Retina (tissue), 1 donor: ENCODE measurements around the gene GLCE.
"Not testable (repeated sequence)": the region's sequence is repeated elsewhere in the genome, so short reads cannot be mapped to it uniquely, and the experiment has no call there.

Experiments
- DNase-seq: peaks from one replicate; pipeline ENCODE4 v3.0.0-alpha.2; 2016

GLCE gene

DNA sequence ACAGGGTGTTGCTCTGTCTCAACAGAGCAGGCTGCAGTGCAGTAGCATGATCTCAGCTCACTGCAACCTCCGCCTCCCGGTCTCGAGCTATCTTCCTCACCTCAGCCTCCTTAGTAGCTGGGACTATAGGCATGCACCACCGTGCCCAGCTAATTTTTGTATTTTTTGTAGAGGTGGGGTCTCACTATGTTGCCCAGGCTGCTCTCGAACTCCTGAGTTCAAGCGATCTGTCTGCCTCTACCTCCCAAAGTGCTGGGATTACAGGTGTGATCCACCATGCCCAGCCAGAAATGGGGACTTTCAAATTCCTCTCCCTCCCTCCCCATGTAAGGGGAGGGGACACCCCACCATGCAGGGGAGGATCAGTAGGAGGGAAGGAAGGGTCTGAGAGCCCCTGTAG lies 141.7 kb downstream of the GLCE start:
- not testable (repeated sequence) for DNase-seq

DNA sequence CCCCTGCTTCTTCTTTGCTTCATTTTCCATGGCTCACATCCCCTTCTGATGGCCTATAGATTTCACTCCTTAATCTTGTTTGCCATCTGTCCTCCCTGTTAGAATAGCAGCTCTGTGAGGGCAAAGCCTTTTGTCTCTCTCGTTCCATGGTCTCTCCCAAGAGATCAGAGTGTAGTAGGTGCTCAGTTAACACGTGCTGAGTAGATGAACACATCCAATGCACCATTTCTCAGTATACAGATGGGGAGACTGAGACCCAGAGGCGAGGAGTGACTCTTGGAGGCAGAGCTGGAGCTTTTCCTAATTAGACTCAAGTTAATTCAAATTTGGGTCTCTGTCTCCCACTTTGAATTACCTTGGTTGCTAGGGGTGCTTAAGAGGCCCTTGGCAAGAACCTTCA lies 142.5 kb downstream of the GLCE start:
- no peak for DNase-seq

DNA sequence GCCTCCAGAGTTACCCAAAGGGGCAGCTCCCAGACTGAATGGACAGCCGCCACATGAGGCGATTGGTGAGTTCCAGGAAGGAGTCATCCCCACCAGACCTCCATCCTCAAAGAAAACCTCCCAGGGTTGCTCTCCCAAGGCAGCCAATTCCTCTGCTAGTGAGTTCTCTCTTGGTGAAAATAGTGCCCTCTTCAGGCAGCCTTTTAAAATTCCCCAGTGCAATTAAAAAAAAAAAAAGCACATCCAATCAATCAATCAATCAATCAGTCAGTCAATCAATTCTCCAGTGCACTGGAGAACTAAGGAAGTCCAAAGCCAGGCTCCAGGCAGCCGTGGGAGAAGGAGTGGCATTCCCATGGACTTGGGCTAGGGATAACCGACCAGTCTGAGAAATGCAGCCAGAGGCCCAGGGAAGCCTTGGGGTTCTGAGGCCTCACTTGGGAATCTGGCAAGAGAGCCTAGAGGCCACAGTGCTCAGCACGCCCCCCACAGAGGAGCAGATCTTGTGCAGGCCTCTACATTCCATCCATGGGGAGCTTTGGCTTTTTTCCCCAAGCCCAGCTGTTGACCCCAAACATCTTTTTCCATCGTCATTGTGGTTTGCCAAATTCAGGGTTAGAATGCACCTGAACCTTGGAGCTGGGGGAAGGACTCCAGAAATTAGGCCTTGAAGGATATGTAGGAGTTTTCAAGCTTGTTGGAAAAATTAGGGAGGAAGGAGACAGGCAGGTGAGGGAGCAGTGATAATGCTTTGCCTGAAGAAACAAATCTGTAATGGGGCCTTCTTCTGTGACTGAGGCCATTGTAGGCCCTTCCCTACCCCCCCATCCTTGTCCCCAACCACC lies 143.1 kb downstream of the GLCE start:
- no peak for DNase-seq

DNA sequence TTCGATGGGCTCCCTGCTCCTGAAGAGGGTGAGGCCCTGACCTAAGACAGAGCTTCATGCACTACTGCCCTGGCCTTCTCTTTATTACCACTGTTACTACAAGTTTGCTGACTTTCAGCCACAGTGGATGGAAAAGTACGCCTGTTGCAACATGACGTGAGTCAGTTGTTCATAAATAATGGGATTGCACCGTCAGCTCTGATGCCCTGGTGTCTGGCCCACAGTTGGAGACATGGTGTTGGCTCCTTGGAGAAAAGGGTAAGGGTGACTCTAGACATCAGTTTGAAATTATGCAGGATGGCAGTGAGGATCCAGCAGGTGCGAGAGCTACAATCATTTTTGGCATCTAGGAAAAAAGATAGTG lies 143.7 kb downstream of the GLCE start:
- DNase-seq = no peak

DNA sequence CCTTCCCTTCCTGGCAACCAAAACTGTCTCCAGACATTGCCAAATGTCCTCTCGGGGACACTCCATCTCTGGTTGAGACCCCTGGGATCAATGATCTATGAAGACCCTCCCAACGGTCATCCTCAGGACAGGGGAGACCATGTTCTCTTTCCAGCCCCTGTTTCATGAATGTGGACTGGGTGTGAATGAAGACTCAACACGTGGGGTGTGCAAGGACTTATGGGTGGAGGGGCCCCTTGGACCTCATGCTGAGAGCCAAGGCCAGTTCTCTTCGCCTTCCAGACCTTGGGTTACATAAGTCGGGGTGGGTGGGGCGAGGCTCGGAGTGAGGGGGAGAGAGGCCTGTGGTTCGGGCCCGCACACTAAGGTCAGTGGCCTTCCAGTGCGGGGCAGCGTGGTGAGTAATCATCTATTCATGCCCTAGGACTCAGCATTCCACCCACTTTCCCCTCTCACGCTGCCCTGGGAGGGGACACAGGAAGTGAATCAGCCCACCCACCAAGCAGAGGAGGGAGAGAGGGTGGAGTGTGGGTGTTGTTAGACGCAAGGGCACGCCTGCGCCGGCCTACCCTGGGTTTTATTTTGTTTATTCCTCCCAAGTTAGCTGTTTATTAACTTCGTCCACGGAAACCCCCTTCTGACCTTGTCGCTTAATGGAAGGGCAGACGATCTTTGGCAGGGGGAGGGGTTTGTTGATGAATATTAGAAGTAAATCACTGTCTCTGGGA lies 144.9 kb downstream of the GLCE start:
- DNase-seq = no peak

DNA sequence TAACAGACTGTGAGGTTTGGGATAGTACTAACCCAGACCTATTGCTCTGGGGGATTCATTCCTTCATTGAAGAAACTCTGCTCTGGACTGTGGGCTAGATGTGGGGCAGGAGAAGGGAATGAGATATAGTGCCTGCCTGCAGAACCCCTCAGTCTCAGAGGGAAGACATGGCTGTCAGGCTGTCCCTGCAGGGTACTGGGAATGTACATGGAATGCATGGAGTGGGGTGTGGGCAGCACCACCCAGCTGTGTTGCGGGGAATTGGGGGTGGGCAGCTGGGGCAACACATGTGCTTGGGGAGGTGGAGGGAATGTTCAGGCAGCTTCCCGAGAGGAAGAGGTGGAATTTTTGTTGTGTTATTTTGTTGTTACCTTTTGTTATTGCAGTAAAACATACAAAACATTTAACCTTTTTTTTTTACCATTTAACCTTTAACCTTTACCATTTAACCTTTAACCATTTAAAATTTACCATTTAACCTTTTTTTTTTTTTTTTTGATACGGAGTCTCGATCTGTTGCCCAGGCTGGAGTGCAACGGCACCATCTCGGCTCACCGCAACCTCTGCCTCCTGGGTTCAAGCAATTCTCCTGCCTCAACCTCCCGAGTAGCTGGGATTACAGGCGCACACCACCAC lies 145.6 kb downstream of the GLCE start:
- no peak for DNase-seq

DNA sequence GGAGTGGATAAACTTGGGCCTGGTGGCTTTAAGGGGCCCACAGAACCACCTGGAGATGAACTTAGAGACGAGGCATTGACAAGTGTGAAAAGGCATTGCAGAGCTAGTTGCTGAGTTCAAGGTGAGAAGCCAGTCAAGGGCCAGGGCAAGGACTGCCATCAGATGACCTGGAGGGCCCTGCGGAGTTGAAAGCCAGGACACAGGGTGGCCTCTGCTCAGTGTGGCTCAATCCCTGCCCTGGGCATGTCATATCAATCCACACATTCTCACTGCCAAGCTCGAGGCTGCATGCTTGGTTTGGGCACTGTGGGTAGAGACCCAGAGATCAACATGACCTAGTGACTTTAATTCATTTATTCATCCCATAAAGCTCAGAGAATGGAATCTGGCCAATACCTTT lies 147.5 kb downstream of the GLCE start:
- DNase-seq = no peak

DNA sequence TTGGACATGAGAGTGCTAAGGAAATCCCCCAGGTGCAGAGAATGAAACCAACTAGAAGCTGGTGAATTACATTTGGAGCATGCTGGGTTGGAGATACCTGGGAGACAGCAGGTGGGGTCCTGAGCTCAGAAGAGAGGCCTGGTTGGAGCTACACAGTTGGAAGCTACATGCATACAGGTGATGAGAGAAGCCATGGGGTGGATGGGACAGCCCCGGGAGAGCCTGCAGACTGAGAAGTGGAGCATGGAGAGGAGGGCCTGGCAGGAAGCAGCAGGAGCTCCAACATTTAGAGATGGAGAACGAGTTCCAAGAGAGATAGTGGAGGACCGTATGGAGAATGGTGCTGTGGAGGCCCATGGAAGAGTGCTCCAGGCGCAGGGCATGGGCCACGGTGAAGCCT lies 148.5 kb downstream of the GLCE start:
- DNase-seq = no peak

DNA sequence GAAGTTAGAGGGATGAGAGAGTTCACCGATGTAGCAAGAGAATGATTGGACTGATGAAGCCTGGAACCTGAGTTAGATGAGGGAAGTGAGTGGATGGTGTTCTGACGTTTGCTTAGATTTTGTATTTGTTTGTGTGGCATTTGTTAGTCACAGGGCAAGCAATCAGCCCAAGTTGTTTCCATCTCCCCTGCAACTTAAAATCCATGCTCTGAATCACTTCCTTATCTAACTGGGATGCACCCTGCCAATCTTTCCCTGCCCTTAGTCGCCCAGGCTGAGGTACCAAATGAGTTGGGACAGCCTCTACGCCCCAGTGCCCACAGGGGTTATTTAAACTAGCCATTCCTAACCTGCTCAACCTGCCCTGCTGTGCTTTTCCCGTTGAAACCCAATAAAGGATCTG lies 150.9 kb downstream of the GLCE start:
- DNase-seq = no peak

DNA sequence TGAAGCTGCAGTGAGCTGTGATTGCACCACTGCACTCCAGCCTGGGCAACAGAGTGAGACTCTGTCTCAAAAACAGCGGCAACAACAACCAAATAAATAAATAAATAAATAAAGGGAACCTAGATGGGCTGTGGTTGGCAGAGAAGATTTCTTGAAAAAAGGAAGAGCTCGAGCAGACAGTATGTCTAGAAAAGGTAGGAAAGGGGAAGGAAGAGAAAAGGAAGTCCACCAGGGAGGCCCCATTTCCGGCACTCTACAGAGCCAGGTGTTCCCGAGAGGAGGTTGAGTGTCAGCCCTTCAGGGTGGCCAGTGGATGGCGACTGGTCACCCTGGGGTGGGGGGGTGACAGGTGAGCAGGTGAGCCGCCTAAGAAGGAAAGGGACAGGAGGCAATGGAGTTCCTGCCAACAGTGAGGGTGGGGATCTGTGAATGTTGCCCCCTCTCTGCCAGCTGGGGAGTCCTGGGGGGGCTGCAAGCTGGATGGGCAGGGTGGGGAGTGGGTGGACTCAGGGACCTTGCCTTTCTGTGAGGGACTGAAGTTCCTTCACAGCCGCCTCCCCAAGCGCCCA lies 153.1 kb downstream of the GLCE start:
- no peak for DNase-seq

DNA sequence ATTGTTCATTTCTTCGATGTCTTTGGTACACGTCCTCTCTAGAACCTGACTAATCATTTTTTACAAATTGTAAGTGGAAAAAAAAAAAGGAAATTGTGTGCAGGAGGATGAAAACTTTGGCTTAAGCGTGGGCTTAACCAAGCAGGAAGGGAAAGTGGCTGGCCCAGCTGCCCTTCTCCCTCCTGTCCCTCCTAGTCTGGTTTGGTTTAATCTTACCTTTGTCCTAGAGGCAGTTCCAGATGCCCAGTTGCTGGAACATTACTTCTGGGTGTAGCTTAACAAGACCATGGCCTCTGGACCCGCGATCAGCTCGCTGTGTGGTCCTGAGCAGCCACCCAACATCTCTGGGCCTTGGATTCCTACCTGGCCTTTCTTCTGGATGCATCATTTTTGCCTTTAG lies 153.7 kb downstream of the GLCE start:
- DNase-seq = no peak

DNA sequence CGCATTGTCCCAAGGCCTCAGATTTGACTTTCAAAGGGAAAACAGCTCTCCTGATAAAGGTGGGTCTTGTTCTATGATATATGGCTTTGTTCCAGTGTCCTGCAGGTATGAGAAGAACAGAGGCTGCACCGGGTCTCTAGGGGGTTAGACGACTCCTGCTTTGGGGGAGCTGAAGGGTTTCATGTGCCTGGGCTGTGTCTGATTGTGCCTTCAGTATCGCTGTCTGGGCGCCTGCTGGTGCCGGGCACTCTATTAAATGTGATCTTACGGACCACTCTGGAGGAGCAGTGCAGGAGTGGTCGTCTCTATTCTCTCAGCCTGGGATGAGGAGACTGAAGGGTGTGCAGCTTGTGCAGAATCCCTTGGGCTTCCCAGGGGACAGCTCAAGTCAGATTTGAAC lies 154.3 kb downstream of the GLCE start:
- no peak for DNase-seq

DNA sequence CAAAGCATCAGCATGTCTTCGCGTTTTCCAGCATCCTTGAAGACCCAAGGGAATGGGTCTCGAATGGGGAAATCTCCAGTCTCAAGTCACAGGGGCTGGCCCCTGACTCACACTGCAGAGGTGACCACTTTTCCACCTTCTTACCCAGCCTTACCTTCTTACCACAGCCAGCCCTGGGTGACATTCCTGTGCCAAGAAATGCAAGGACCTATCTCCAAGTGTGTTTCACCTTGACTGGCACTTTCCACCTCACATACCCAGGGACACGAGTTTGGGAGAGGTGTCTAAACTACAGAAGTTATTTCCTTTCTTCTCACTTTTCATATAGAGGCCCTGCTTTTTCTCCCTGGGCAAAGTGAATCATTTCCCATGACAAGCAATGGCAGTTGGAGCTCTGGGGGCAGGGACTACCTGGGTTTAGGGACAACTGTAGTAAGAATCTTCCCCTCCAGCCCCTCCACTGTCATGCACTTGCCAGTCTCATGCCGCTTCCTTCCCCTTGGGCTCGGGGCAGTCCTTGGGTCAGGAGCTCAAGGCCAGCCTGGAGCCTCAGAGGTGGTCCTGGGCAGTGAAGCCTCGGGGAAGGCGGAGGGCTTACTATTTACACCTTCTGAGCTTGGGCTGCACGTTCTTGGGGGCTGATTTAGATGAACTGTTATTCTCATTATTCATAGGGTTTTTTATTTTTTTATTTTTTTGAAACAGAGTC lies 155.1 kb downstream of the GLCE start:
- no peak for DNase-seq

DNA sequence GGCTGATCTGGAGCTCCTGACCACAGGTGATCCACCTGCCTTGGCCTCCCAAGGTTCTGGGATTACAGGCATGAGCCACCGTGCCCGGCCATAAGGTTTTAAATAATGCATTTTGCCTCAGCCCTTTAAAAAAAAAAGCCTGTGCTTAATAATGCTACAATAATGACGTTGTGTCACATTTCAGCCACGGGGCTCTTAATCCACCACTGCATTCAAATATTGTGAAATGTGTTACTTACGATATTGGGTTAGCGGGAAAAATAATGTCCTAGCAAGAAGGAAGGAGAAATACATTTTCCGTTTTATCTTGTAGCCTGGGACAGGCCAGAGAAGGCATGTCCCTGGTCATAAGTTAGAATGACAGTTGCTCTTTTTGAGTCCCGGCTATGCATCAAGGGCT lies 155.9 kb downstream of the GLCE start:
- no peak for DNase-seq

DNA sequence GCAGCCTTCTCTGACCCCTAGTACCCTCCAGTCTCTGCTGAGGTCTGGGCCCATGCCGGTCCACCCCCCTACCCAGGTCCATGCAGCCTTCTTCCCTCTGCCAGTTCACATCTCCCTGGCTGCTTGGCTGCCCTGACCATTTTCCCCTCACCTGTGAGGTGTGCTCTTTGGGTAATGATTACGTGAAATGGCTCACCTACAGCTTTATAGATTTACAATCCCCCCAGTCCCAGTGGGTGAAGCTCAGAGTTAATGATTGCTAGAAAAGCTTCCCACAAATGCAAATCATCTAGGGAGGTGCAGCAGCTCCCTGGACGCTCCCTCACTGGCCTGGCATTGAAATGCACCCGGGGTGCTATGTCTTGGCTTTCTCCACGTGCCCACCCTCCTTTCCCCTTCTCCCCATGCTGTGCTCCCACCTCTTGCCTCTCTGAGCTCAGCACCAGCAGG lies 157.0 kb downstream of the GLCE start:
- DNase-seq = no peak

DNA sequence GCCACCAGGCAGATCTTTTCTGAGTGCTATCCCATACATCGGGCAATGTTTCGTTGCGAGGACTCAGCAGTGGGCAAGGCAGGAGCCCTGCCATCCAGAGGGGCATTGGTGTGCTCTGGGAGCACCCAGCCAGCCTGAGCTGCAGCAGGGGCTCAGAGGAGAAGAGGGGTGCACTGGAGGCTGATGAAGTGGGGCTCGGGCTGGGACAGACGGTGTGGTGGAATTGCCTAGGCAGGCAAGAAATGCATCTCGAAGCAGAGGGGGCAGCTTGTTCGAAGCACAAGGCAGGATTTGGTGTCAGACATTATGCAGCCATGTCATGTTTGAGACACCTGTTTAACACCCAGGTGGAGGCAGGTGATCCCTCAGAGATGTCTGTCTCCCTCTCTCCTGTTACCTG lies 157.6 kb downstream of the GLCE start:
- DNase-seq = no peak

DNA sequence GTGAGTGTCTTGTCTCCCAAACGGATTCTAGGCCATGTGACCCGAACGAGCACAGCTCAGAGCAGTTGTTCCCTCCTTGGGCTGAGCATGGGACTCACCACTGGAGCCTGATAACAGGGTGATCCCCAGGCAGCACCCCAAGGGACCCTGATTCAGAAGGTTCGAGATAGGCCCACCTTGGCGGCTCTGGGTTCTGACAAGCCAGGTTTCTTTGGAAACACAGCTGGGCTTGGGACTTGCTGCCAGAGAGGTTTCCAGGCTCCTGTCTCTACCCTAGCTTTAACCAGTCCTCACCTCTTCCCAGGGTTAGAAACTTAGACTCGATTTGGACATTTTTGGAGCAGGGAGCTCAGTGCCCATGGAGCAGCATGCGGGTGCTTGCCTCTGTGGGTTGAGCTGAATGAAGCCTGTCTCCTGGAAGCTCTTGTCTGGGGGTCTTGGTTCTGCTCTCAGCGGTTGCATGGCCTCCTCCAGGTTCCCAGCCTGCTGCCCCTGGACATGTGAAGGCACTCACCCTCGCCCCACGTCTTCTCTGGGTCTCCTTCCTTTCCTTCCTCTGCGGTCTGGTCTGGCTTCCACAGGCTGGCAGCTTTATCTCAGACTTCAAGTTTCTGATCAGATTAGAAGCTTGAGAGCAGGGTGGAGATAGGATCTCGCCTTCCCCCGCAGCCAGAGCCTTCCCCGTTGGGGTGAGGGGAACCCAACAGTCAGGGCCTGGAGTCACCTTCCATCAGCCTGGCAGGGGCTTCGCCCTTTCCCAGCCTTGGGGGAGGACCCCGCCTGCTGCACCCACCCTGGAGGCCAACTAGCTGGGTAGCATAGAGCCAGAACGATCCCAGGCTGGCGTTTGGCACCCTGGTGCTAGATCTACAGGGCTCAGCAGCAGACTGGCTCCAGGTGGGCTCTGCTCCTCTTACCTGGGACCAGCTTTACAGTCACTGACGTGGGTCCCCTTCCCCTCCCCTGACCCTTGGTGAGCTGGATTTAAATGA lies 159.2 kb downstream of the GLCE start:
- no peak for DNase-seq

DNA sequence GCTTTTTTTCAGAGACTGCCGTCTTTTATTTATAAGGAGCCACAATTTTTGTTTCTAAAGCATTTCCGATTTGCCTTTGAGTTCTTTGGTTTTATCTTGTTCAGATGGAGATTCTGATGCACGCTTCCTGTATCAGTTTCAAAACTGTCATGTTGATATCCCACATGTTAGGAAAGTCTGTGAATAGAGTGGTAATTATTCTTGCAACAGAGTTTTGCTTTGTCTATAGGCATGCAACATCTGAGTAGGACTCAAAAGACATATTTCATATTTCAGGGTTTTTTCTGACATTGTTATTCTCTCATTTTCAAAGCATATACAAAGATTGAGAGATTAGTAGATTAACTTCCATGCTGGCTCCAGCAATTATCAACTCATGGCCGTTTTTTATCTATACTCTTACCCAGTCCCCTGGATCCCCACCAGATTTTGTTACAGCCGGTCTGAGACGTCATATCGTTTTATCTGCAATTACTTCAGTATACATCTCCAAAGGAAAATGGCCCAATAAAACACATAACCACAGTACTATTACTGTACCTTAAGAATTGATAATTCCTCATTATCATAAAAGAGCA lies 160.6 kb downstream of the GLCE start:
- DNase-seq = no peak
